ENCODE measurements around the gene SLC25A3.

GRCh38 chr12:98579347-98579746, 14.1 kb upstream of the SLC25A3 start:
- TF ChIP-seq POLR2AphosphoS5 (IDR thresholded peaks at IDR 0.05) (no peak), EP300 (IDR thresholded peaks at IDR 0.05; ENCODE audit: low read depth) (no peak)
